Measurements from ENCODE around the gene GXYLT2. TPM values are rescaled to one million over a fixed set of nuclear protein-coding genes. Genes with fewer than 3 reads are reported as not detected.

Gene GXYLT2
- total and polyA plus RNA-seq, 3 donors from 2014 or later: 9.7 to 27.8 (median 17.6) TPM

GRCh38 chr3:72974956-72975355 is 87.1 kb downstream of the GXYLT2 start:
- Histone ChIP-seq H3K9me3 (no peaks in the 10 kb centered on the region), H3K27ac (no peak overlapping the region), H3K27me3 (no peaks in the 10 kb centered on the region), H3K36me3 (ENCODE audit: low read depth, missing control alignments) (no peaks in the 10 kb centered on the region), H3K4me1 (no peaks in the 10 kb centered on the region), H3K4me3 (no peak overlapping the region)
- TF ChIP-seq POLR2A (IDR thresholded peaks at IDR 0.05) (no peak), CTCF (IDR thresholded peaks at IDR 0.05) (no peak)
- intact Hi-C loops (cut with DNase I; ENCODE audit: low total_unique reads): no loop called here
- 88 to 89% methylated on average over 4 of the region's 4 CpGs for WGBS, 2 donors
- no peak for DNase-seq

GRCh38 chr3:72976281-72976741 is 88.5 kb downstream of the GXYLT2 start:
- intact Hi-C loops (cut with DNase I; ENCODE audit: low total_unique reads): no loop called here
- WGBS, 2 donors: 78 to 91% methylated on average over 1 of the region's 1 CpG

GRCh38 chr3:72977060-72977808 is 89.4 kb downstream of the GXYLT2 start:
- WGBS, 2 donors: 78 to 90% methylated on average over 5 of the region's 5 CpGs

More at GRCh38 chr3:72976281-72976741, 88.5 kb downstream of the GXYLT2 start:
- no peaks in the 10 kb centered on the region for H3K4me1 ChIP-seq
- no peaks in the 10 kb centered on the region for H3K36me3 ChIP-seq (ENCODE audit: low read depth, missing control alignments)
- no peaks in the 10 kb centered on the region for H3K27me3 ChIP-seq
- no peak for DNase-seq
- TF ChIP-seq POLR2A (IDR thresholded peaks at IDR 0.05): no peak
- no peak for TF ChIP-seq CTCF (IDR thresholded peaks at IDR 0.05)
- H3K4me3 ChIP-seq: no peak overlapping the region
- no peaks in the 10 kb centered on the region for H3K9me3 ChIP-seq
- H3K27ac ChIP-seq: no peak overlapping the region

GRCh38 chr3:72982609-72983366 is 94.9 kb downstream of the GXYLT2 start:
- TF ChIP-seq CTCF (IDR thresholded peaks at IDR 0.05) (no peak), POLR2A (IDR thresholded peaks at IDR 0.05) (no peak)
- no peak overlapping the region for H3K4me3 ChIP-seq
- intact Hi-C loops (cut with DNase I; ENCODE audit: low total_unique reads): no loop called here
- no peak for DNase-seq
- 87% methylated on average over 3 of the region's 3 CpGs for WGBS, 2 donors
- no peaks in the 10 kb centered on the region for H3K27me3 ChIP-seq
- no peak overlapping the region for H3K27ac ChIP-seq
- no peaks in the 10 kb centered on the region for H3K36me3 ChIP-seq (ENCODE audit: low read depth, missing control alignments)
- H3K4me1 ChIP-seq: no peaks in the 10 kb centered on the region
- H3K9me3 ChIP-seq: no peaks in the 10 kb centered on the region

More at GRCh38 chr3:72977060-72977808, 89.4 kb downstream of the GXYLT2 start:
- intact Hi-C loops (cut with DNase I; ENCODE audit: low total_unique reads): no loop called here
- H3K4me1 ChIP-seq: no peaks in the 10 kb centered on the region
- H3K4me3 ChIP-seq: no peak overlapping the region
- no peaks in the 10 kb centered on the region for H3K27me3 ChIP-seq
- TF ChIP-seq CTCF (IDR thresholded peaks at IDR 0.05) (peak in 2 of 3 experiments; percentile 9 to 30), POLR2A (IDR thresholded peaks at IDR 0.05) (no peak)
- H3K9me3 ChIP-seq: no peaks in the 10 kb centered on the region
- H3K27ac ChIP-seq: no peak overlapping the region
- no peaks in the 10 kb centered on the region for H3K36me3 ChIP-seq (ENCODE audit: low read depth, missing control alignments)
- DNase-seq: no peak
